ENCODE data around the gene TSPAN18.

TSPAN18 gene
- total RNA-seq: 44.1 to 68.0 (median 46.4) reads per million in 3 donors

GRCh38 chr11:44726283-44727113, at the start of gene TSPAN18:
Gene TSPAN18, plus strand, starts transcription at chr11:44726962. Its CDS starts 179,455 bp downstream, at chr11:44906417.
- Histone ChIP-seq H3K27ac (ENCODE audit: insufficient read depth, low read length, poor library complexity, severe bottlenecking) (peak within 1 kb of the TSS; percentile 76), H3K4me3 (ENCODE audit: insufficient read depth, low read depth, low read length, poor library complexity, severe bottlenecking) (peak within 1 kb of the TSS; percentile 99), H3K27me3 (replicated peaks; ENCODE audit: control insufficient read depth, insufficient read depth, low read length, poor library complexity, severe bottlenecking) (no peaks in the 10 kb centered on the region), H3K36me3 (ENCODE audit: control insufficient read depth, insufficient read depth, low read length) (no peaks in the 10 kb centered on the region), H3K4me1 (ENCODE audit: control insufficient read depth, insufficient read depth, low read length, poor library complexity, severe bottlenecking) (peaks cover 36% of the 10 kb centered on the region), H3K9me3 (ENCODE audit: control insufficient read depth, low read length) (no peaks in the 10 kb centered on the region)
- peak; percentile 31 to 45 (median 32) for DNase-seq

- H3K9me3 ChIP-seq (ENCODE audit: control insufficient read depth, low read length): no peaks in the 10 kb centered on the region
- peaks cover 35% of the 10 kb centered on the region for H3K4me1 ChIP-seq (ENCODE audit: control insufficient read depth, insufficient read depth, low read length, poor library complexity, severe bottlenecking)
- H3K36me3 ChIP-seq (ENCODE audit: control insufficient read depth, insufficient read depth, low read length): no peaks in the 10 kb centered on the region
- peak; percentile 17 to 37 (median 21) for DNase-seq
- peak overlapping the region; percentile 37 for H3K4me3 ChIP-seq (ENCODE audit: insufficient read depth, low read depth, low read length, poor library complexity, severe bottlenecking)
- peak overlapping the region; percentile 40 for H3K27ac ChIP-seq (ENCODE audit: insufficient read depth, low read length, poor library complexity, severe bottlenecking)
- no peaks in the 10 kb centered on the region for H3K27me3 ChIP-seq (replicated peaks; ENCODE audit: control insufficient read depth, insufficient read depth, low read length, poor library complexity, severe bottlenecking)
Measured at GRCh38 chr11:44680982-44681597, 45.7 kb upstream of the TSPAN18 start.

- no peaks in the 10 kb centered on the region for H3K36me3 ChIP-seq (ENCODE audit: control insufficient read depth, insufficient read depth, low read length)
- H3K9me3 ChIP-seq (ENCODE audit: control insufficient read depth, low read length): no peaks in the 10 kb centered on the region
- H3K27ac ChIP-seq (ENCODE audit: insufficient read depth, low read length, poor library complexity, severe bottlenecking): no peak overlapping the region
- peak overlapping the region; percentile 37 for H3K4me3 ChIP-seq (ENCODE audit: insufficient read depth, low read depth, low read length, poor library complexity, severe bottlenecking)
- H3K27me3 ChIP-seq (replicated peaks; ENCODE audit: control insufficient read depth, insufficient read depth, low read length, poor library complexity, severe bottlenecking): no peaks in the 10 kb centered on the region
- H3K4me1 ChIP-seq (ENCODE audit: control insufficient read depth, insufficient read depth, low read length, poor library complexity, severe bottlenecking): peaks cover 35% of the 10 kb centered on the region
- no peak for DNase-seq
Measured at GRCh38 chr11:44681698-44682097, 45.1 kb upstream of the TSPAN18 start.

- Histone ChIP-seq H3K27me3 (replicated peaks; ENCODE audit: control insufficient read depth, insufficient read depth, low read length, poor library complexity, severe bottlenecking) (no peaks in the 10 kb centered on the region), H3K27ac (ENCODE audit: insufficient read depth, low read length, poor library complexity, severe bottlenecking) (no peak overlapping the region), H3K4me1 (ENCODE audit: control insufficient read depth, insufficient read depth, low read length, poor library complexity, severe bottlenecking) (peaks cover 30% of the 10 kb centered on the region), H3K4me3 (ENCODE audit: insufficient read depth, low read depth, low read length, poor library complexity, severe bottlenecking) (no peak overlapping the region), H3K36me3 (ENCODE audit: control insufficient read depth, insufficient read depth, low read length) (no peaks in the 10 kb centered on the region), H3K9me3 (ENCODE audit: control insufficient read depth, low read length) (no peaks in the 10 kb centered on the region)
- DNase-seq: no peak
Measured at GRCh38 chr11:44684859-44685281, 41.9 kb upstream of the TSPAN18 start.

- H3K27ac ChIP-seq (ENCODE audit: insufficient read depth, low read length, poor library complexity, severe bottlenecking): no peak overlapping the region
- peaks cover 9% of the 10 kb centered on the region for H3K4me1 ChIP-seq (ENCODE audit: control insufficient read depth, insufficient read depth, low read length, poor library complexity, severe bottlenecking)
- DNase-seq: no peak
- H3K36me3 ChIP-seq (ENCODE audit: control insufficient read depth, insufficient read depth, low read length): no peaks in the 10 kb centered on the region
- no peaks in the 10 kb centered on the region for H3K27me3 ChIP-seq (replicated peaks; ENCODE audit: control insufficient read depth, insufficient read depth, low read length, poor library complexity, severe bottlenecking)
- no peaks in the 10 kb centered on the region for H3K9me3 ChIP-seq (ENCODE audit: control insufficient read depth, low read length)
- H3K4me3 ChIP-seq (ENCODE audit: insufficient read depth, low read depth, low read length, poor library complexity, severe bottlenecking): no peak overlapping the region
Measured at GRCh38 chr11:44687388-44687787, 39.4 kb upstream of the TSPAN18 start.

- no peaks in the 10 kb centered on the region for H3K36me3 ChIP-seq (ENCODE audit: control insufficient read depth, insufficient read depth, low read length)
- H3K27ac ChIP-seq (ENCODE audit: insufficient read depth, low read length, poor library complexity, severe bottlenecking): no peak overlapping the region
- H3K4me3 ChIP-seq (ENCODE audit: insufficient read depth, low read depth, low read length, poor library complexity, severe bottlenecking): no peak overlapping the region
- DNase-seq: no peak
- H3K9me3 ChIP-seq (ENCODE audit: control insufficient read depth, low read length): no peaks in the 10 kb centered on the region
- peaks cover under 1% of the 10 kb centered on the region for H3K4me1 ChIP-seq (ENCODE audit: control insufficient read depth, insufficient read depth, low read length, poor library complexity, severe bottlenecking)
- H3K27me3 ChIP-seq (replicated peaks; ENCODE audit: control insufficient read depth, insufficient read depth, low read length, poor library complexity, severe bottlenecking): no peaks in the 10 kb centered on the region
Measured at GRCh38 chr11:44689265-44689664, 37.5 kb upstream of the TSPAN18 start.

GRCh38 chr11:44690651-44691050, 36.1 kb upstream of the TSPAN18 start:
- Histone ChIP-seq H3K4me1 (ENCODE audit: control insufficient read depth, insufficient read depth, low read length, poor library complexity, severe bottlenecking) (peaks cover 5% of the 10 kb centered on the region), H3K27me3 (replicated peaks; ENCODE audit: control insufficient read depth, insufficient read depth, low read length, poor library complexity, severe bottlenecking) (no peaks in the 10 kb centered on the region), H3K4me3 (ENCODE audit: insufficient read depth, low read depth, low read length, poor library complexity, severe bottlenecking) (no peak overlapping the region), H3K27ac (ENCODE audit: insufficient read depth, low read length, poor library complexity, severe bottlenecking) (no peak overlapping the region), H3K9me3 (ENCODE audit: control insufficient read depth, low read length) (no peaks in the 10 kb centered on the region), H3K36me3 (ENCODE audit: control insufficient read depth, insufficient read depth, low read length) (no peaks in the 10 kb centered on the region)
- no peak for DNase-seq

GRCh38 chr11:44692460-44692859, 34.3 kb upstream of the TSPAN18 start:
- Histone ChIP-seq H3K4me3 (ENCODE audit: insufficient read depth, low read depth, low read length, poor library complexity, severe bottlenecking) (no peak overlapping the region), H3K9me3 (ENCODE audit: control insufficient read depth, low read length) (no peaks in the 10 kb centered on the region), H3K27me3 (replicated peaks; ENCODE audit: control insufficient read depth, insufficient read depth, low read length, poor library complexity, severe bottlenecking) (no peaks in the 10 kb centered on the region), H3K36me3 (ENCODE audit: control insufficient read depth, insufficient read depth, low read length) (no peaks in the 10 kb centered on the region), H3K4me1 (ENCODE audit: control insufficient read depth, insufficient read depth, low read length, poor library complexity, severe bottlenecking) (peaks cover 5% of the 10 kb centered on the region), H3K27ac (ENCODE audit: insufficient read depth, low read length, poor library complexity, severe bottlenecking) (no peak overlapping the region)
- no peak for DNase-seq

- H3K27ac ChIP-seq (ENCODE audit: insufficient read depth, low read length, poor library complexity, severe bottlenecking): no peak overlapping the region
- no peaks in the 10 kb centered on the region for H3K27me3 ChIP-seq (replicated peaks; ENCODE audit: control insufficient read depth, insufficient read depth, low read length, poor library complexity, severe bottlenecking)
- no peak overlapping the region for H3K4me3 ChIP-seq (ENCODE audit: insufficient read depth, low read depth, low read length, poor library complexity, severe bottlenecking)
- no peaks in the 10 kb centered on the region for H3K36me3 ChIP-seq (ENCODE audit: control insufficient read depth, insufficient read depth, low read length)
- H3K4me1 ChIP-seq (ENCODE audit: control insufficient read depth, insufficient read depth, low read length, poor library complexity, severe bottlenecking): peaks cover 5% of the 10 kb centered on the region
- DNase-seq: no peak
- H3K9me3 ChIP-seq (ENCODE audit: control insufficient read depth, low read length): no peaks in the 10 kb centered on the region
Measured at GRCh38 chr11:44693654-44694119, 33.1 kb upstream of the TSPAN18 start.

GRCh38 chr11:44694443-44694842, 32.3 kb upstream of the TSPAN18 start:
- Histone ChIP-seq H3K4me3 (ENCODE audit: insufficient read depth, low read depth, low read length, poor library complexity, severe bottlenecking) (no peak overlapping the region), H3K4me1 (ENCODE audit: control insufficient read depth, insufficient read depth, low read length, poor library complexity, severe bottlenecking) (peaks cover 5% of the 10 kb centered on the region)

More at GRCh38 chr11:44694443-44694842, 32.3 kb upstream of the TSPAN18 start:
- Histone ChIP-seq H3K36me3 (ENCODE audit: control insufficient read depth, insufficient read depth, low read length) (no peaks in the 10 kb centered on the region), H3K27ac (ENCODE audit: insufficient read depth, low read length, poor library complexity, severe bottlenecking) (no peak overlapping the region), H3K27me3 (replicated peaks; ENCODE audit: control insufficient read depth, insufficient read depth, low read length, poor library complexity, severe bottlenecking) (no peaks in the 10 kb centered on the region), H3K9me3 (ENCODE audit: control insufficient read depth, low read length) (no peaks in the 10 kb centered on the region)
- DNase-seq: peak in 1 of 3 donors; percentile 3

Measured in effector memory CD4-positive, alpha-beta T cell (primary cell).